Spleen (tissue), 7 donors: ENCODE results near the gene DNALI1.

Experiments used
- POLR2A ChIP-seq, 3 donors: fragments of 450-650 bp; IDR thresholded peaks; one replicate each; pipeline ENCODE4 v1.5.1; 2017; ENCODE audit warnings: antibody characterized with exemption in 3 of 3, mild to moderate bottlenecking in 1 of 3
- TF ChIP-seq, protein P1 (sequence below), 11 experiments: fragments of 200-600 bp in 7 of 11; fragments of 450-650 bp in 4 of 11; sonication (generic) in 4 of 11; IDR thresholded peaks in 8 of 11; conservative IDR thresholded peaks in 3 of 11; 1 replicate in 7 of 11; 2 replicates in 4 of 11; pipeline versions ENCODE4 v1.4.0 to v1.8.0; 2016 to 2021; ENCODE audit warnings: antibody characterized with exemption in 11 of 11, inconsistent platforms in 4 of 11, mild to moderate bottlenecking in 1 of 11
- donor health status: DM: no; HTN: no; CAD: no; lungs with moderate emphysema.
- donor health status: DM: no; HTN: no; CAD: no.
- donor health status: DM: no; HTN: no; CAD: no.

GRCh38 chr1:37612186-37612585, 55.4 kb downstream of the DNALI1 start:
- TF ChIP-seq, protein P1, sequence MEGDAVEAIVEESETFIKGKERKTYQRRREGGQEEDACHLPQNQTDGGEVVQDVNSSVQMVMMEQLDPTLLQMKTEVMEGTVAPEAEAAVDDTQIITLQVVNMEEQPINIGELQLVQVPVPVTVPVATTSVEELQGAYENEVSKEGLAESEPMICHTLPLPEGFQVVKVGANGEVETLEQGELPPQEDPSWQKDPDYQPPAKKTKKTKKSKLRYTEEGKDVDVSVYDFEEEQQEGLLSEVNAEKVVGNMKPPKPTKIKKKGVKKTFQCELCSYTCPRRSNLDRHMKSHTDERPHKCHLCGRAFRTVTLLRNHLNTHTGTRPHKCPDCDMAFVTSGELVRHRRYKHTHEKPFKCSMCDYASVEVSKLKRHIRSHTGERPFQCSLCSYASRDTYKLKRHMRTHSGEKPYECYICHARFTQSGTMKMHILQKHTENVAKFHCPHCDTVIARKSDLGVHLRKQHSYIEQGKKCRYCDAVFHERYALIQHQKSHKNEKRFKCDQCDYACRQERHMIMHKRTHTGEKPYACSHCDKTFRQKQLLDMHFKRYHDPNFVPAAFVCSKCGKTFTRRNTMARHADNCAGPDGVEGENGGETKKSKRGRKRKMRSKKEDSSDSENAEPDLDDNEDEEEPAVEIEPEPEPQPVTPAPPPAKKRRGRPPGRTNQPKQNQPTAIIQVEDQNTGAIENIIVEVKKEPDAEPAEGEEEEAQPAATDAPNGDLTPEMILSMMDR (IDR thresholded peaks at IDR 0.05 in 8 of 11, conservative IDR thresholded peaks at IDR 0.05 in 3 of 11) = no peak
- TF ChIP-seq POLR2A (IDR thresholded peaks at IDR 0.05) = no peak
